OCI-LY3 (cell line): ENCODE results near the gene FNBP1L.

Source experiments
- CTCF ChIP-seq: fragments of 200-600, 300-600 bp; sonication (generic); IDR thresholded peaks from 2 replicates; pipeline ENCODE4 v1.5.1; 2014; ENCODE audit warnings: antibody characterized with exemption, low read length, low read depth
- EZH2phosphoT487 ChIP-seq: fragments of 200-600 bp; shearing (Covaris generic); IDR thresholded peaks from 2 replicates; pipeline ENCODE4 v1.6.1; 2018; ENCODE audit warnings: antibody characterized with exemption, mixed run types, low read depth

DNA sequence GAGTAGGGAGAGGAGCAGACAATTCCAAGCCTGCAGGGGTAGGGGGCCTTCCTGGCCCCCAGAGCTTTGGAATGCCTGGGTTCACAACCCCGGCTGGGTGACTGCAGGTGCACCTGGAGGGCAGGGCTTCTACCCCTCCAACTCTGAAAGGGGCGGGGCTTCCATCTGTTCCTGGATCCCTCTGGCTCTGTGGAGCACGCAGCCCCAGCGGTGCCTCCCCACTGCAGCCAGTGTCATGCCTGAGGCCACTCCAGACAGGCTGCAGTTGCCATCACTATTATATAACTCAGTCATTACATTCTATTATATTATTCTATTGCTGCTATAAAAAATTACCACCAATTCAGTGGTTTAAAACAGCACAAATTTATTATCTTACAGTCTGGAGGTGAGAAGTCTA, 12.5 kb upstream of the FNBP1L start:
- TF ChIP-seq CTCF (no peak), EZH2phosphoT487 (no peak)
